SK-N-SH (cell line): ENCODE data around the gene ZMYM2. TPM values are rescaled to one million over a fixed set of nuclear protein-coding genes. Genes with fewer than 3 reads are reported as not detected.

Source experiments
- CTCF ChIA-PET: fragments of 300-600, 350-600 bp; formaldehyde crosslinking; extraction: SDS; loops from one replicate; lab custom pipeline; 2021; lab: Yijun Ruan, JAX
- POLR2A ChIA-PET: fragments of 350-600 bp; sonication (Branson Sonifier 250); formaldehyde crosslinking; extraction: SDS; loops from one replicate; lab custom pipeline; 2020; ENCODE audit warnings: antibody characterized with exemption, inconsistent platforms; lab: Yijun Ruan, JAX
- DNase-seq: peaks from one replicate; pipeline ENCODE4 v3.0.0; 2012
- H2AFZ ChIP-seq: fragments of 200-600 bp; sonication (generic); 2 replicates; pipeline ENCODE4 v1.8.1; 2016; ENCODE audit warnings: antibody characterized with exemption, mild to moderate bottlenecking, low read depth
- H3F3A ChIP-seq: fragments of 200-600 bp; sonication (generic); replicated peaks from 2 replicates; pipeline ENCODE3; 2016; ENCODE audit warnings: antibody characterized with exemption, mild to moderate bottlenecking; ENCODE audit not compliant: insufficient read depth
- H3K27ac ChIP-seq, 2 experiments: fragments of 200-500 bp in 1 of 2; fragments of 200-600 bp in 1 of 2; sonication (Bioruptor generic) in 1 of 2; sonication (generic), shearing (Covaris generic) in 1 of 2; 2 replicates each; pipeline versions ENCODE4 v1.5.1 to v1.6.1; 2014 to 2016; ENCODE audit warnings: low read depth in 2 of 2, inconsistent platforms in 1 of 2, low read length in 1 of 2, mild to moderate bottlenecking in 1 of 2, mixed read lengths in 1 of 2
- H3K27me3 ChIP-seq: fragments of 200-600 bp; sonication (generic), shearing (Covaris generic); 2 replicates; pipeline ENCODE4 v1.6.1; 2016; ENCODE audit warnings: mixed run types; ENCODE audit not compliant: insufficient read depth
- H3K36me3 ChIP-seq, 2 experiments: fragments of 200-500 bp in 1 of 2; fragments of 200-600 bp in 1 of 2; sonication (Bioruptor generic) in 1 of 2; sonication (generic) in 1 of 2; replicated peaks in 1 of 2; 2 replicates each; pipeline versions ENCODE3 to v1.5.1; 2014 to 2016; ENCODE audit warnings: low read length in 1 of 2, mild to moderate bottlenecking in 1 of 2; ENCODE audit not compliant: insufficient read depth in 2 of 2, control insufficient read depth in 1 of 2
- H3K4me1 ChIP-seq, 2 experiments: fragments of 200-500 bp in 1 of 2; fragments of 200-600 bp in 1 of 2; sonication (Bioruptor generic) in 1 of 2; sonication (generic), shearing (Covaris generic) in 1 of 2; 2 replicates each; pipeline versions ENCODE4 v1.5.1 to v1.6.1; 2014 to 2016; ENCODE audit warnings: low read depth in 1 of 2, low read length in 1 of 2, mixed run types in 1 of 2; ENCODE audit not compliant: insufficient read depth in 2 of 2, control insufficient read depth in 1 of 2
- H3K4me2 ChIP-seq: fragments of 200-600 bp; sonication (generic), shearing (Covaris generic); 2 replicates; pipeline ENCODE4 v1.6.1; 2017; ENCODE audit warnings: mixed run types
- H3K4me3 ChIP-seq, 2 experiments: fragments of 200-500 bp in 1 of 2; fragments of 200-600 bp in 1 of 2; sonication (Bioruptor generic) in 1 of 2; sonication (generic), shearing (Covaris generic) in 1 of 2; 2 replicates each; pipeline versions ENCODE4 v1.5.1 to v1.8.1; 2014 to 2016; ENCODE audit warnings: low read depth in 2 of 2, inconsistent platforms in 1 of 2, low read length in 1 of 2, mild to moderate bottlenecking in 1 of 2, mixed read lengths in 1 of 2, moderate library complexity in 1 of 2
- H3K79me2 ChIP-seq: fragments of 200-600 bp; sonication (generic); 2 replicates; pipeline ENCODE4 v1.8.1; 2017; ENCODE audit warnings: mild to moderate bottlenecking; ENCODE audit not compliant: insufficient read depth
- H3K9ac ChIP-seq: fragments of 200-600 bp; sonication (generic); 2 replicates; pipeline ENCODE4 v1.6.1; 2017; ENCODE audit warnings: mixed run types
- H3K9me2 ChIP-seq: fragments of 200-600 bp; sonication (generic); 2 replicates; pipeline ENCODE4 v1.6.1; 2017; ENCODE audit warnings: mixed run types
- H3K9me3 ChIP-seq: fragments of 200-600 bp; sonication (generic); 2 replicates; pipeline ENCODE4 v1.6.1; 2017; ENCODE audit warnings: mixed run types, mild to moderate bottlenecking, moderate library complexity
- H4K20me1 ChIP-seq: fragments of 200-600 bp; sonication (generic); 2 replicates; pipeline ENCODE4 v1.6.1; 2017; ENCODE audit warnings: mild to moderate bottlenecking, mixed run types; ENCODE audit not compliant: insufficient read depth
- CHD2 ChIP-seq: fragments of 150-350 bp; IDR thresholded peaks from 2 replicates; pipeline ENCODE4 v1.6.1; 2018; ENCODE audit warnings: low read length; ENCODE audit not compliant: partially characterized antibody
- CTCF ChIP-seq: fragments of 200-600 bp; sonication (generic); IDR thresholded peaks from 2 replicates; pipeline ENCODE4 v1.6.1; 2017; ENCODE audit warnings: antibody characterized with exemption, mild to moderate bottlenecking, moderate library complexity
- ELF1 ChIP-seq: IDR thresholded peaks from 2 replicates; pipeline ENCODE4 v1.4.0; 2012
- EP300 ChIP-seq, 2 experiments: IDR thresholded peaks; 2 replicates each; pipeline versions ENCODE4 v1.4.0 to v1.6.1; 2012; ENCODE audit warnings: borderline replicate concordance in 1 of 2, low read depth in 1 of 2, low read length in 1 of 2
- FOXJ3 ChIP-seq: sonication (generic); formaldehyde crosslinking; IDR thresholded peaks from 2 replicates; pipeline ENCODE4 v1.5.1; 2020; ENCODE audit warnings: mild to moderate bottlenecking, missing genetic modification reagents
- GABPA ChIP-seq: IDR thresholded peaks from 2 replicates; pipeline ENCODE4 v1.4.0; 2012; ENCODE audit warnings: low read depth, mild to moderate bottlenecking
- GATA2 ChIP-seq: sonication (generic); formaldehyde crosslinking; IDR thresholded peaks from 2 replicates; pipeline ENCODE4 v1.5.0; 2020; ENCODE audit warnings: mild to moderate bottlenecking, missing genetic modification reagents
- IRF3 ChIP-seq: fragments of 150-350 bp; IDR thresholded peaks from 2 replicates; pipeline ENCODE4 v1.6.1; 2016; ENCODE audit warnings: mild to moderate bottlenecking, low read depth, low read length
- JUND ChIP-seq: IDR thresholded peaks from 2 replicates; pipeline ENCODE4 v1.4.0; 2012
- NFIC ChIP-seq: IDR thresholded peaks from 2 replicates; pipeline ENCODE4 v1.4.0; 2012; ENCODE audit warnings: borderline replicate concordance
- RAD21 ChIP-seq: IDR thresholded peaks from 2 replicates; pipeline ENCODE4 v1.6.1; 2012; ENCODE audit warnings: mild to moderate bottlenecking, low read length
- RCOR1 ChIP-seq: fragments of 150-350 bp; IDR thresholded peaks from 2 replicates; pipeline ENCODE4 v1.6.1; 2017; ENCODE audit warnings: antibody characterized with exemption, low read length
- RXRA ChIP-seq: IDR thresholded peaks from 2 replicates; pipeline ENCODE4 v1.4.0; 2012; ENCODE audit warnings: low read depth, mild to moderate bottlenecking, borderline replicate concordance
- SIN3A ChIP-seq: IDR thresholded peaks from 2 replicates; pipeline ENCODE4 v1.6.1; 2012; ENCODE audit warnings: low read depth, mild to moderate bottlenecking, low read length, moderate library complexity, borderline replicate concordance
- SMC3 ChIP-seq: IDR thresholded peaks from 2 replicates; pipeline ENCODE4 v1.6.1; 2012; ENCODE audit warnings: low read depth, low read length, improper control_type of control experiment
- TAF1 ChIP-seq: IDR thresholded peaks from 2 replicates; pipeline ENCODE4 v1.6.1; 2012; ENCODE audit warnings: low read depth, mild to moderate bottlenecking, low read length, moderate library complexity, borderline replicate concordance
- TCF12 ChIP-seq: IDR thresholded peaks from 2 replicates; pipeline ENCODE4 v1.4.0; 2012
- TEAD4 ChIP-seq: IDR thresholded peaks from 2 replicates; pipeline ENCODE4 v1.4.0; 2012; ENCODE audit warnings: mild to moderate bottlenecking, borderline replicate concordance; ENCODE audit not compliant: insufficient read depth
- USF2 ChIP-seq: fragments of 150-350 bp; IDR thresholded peaks from 2 replicates; pipeline ENCODE4 v1.6.1; 2017; ENCODE audit warnings: antibody characterized with exemption, low read length, low read depth, borderline replicate concordance
- YY1 ChIP-seq: IDR thresholded peaks from 2 replicates; pipeline ENCODE4 v1.4.0; 2012; ENCODE audit warnings: low read depth, mild to moderate bottlenecking
- WGBS: methylation state at CpG from one replicate; pipeline ENCODE4 v1.1.6; 2017; ENCODE audit warnings: low lambda C conversion rate; 5-methylcytosine and 5-hydroxymethylcytosine counted together
- polyA plus RNA-seq, 3 experiments: library from polyadenylated mRNA; depleted of rRNA; stranded (reverse); fragments of >200 nt; gene quantifications; 2 replicates each; pipeline ENCODE4 v1.2.3, GENCODE V29; 2012
- TF ChIP-seq, protein P1 (sequence below): IDR thresholded peaks from 2 replicates; pipeline ENCODE4 v1.4.0; 2012; ENCODE audit warnings: low read depth
- TF ChIP-seq, protein P2 (sequence below): IDR thresholded peaks from 2 replicates; pipeline ENCODE4 v1.4.0; 2012; ENCODE audit warnings: low read depth, borderline replicate concordance

Gene ZMYM2
- polyA plus RNA-seq, 1 of the 3 experiments (the other 2 are of a cell fraction) = 11.5 TPM

- TF ChIP-seq IRF3 (no peak), CTCF (no peak), ELF1 (no peak), CHD2 (no peak)
Measured at GRCh38 chr13:20000062-20000552, 41.6 kb downstream of the ZMYM2 start (continued).

- CTCF ChIA-PET = no interaction called here
- Histone ChIP-seq H3K27ac (no peak overlapping the region; a peak in 2 of 4 replicates), H3K9me3 (no peaks in the 10 kb centered on the region), H3K36me3 (peaks cover 45 to 62% of the 10 kb centered on the region in 2 experiments), H2AFZ (no peak overlapping the region), H3F3A (peaks cover 21% of the 10 kb centered on the region), H3K4me1 (peaks cover 0 to 5% of the 10 kb centered on the region in 2 experiments; a peak in 2 of 4 replicates), H3K4me2 (no peak overlapping the region), H3K27me3 (no peaks in the 10 kb centered on the region), H3K4me3 (no peak overlapping the region), H3K9ac (no peak overlapping the region), H3K9me2 (no peaks in the 10 kb centered on the region), H3K79me2 (peaks cover 84% of the 10 kb centered on the region), H4K20me1 (peaks cover 59% of the 10 kb centered on the region)
- POLR2A ChIA-PET = no interaction called here
- TF ChIP-seq RCOR1 (no peak), USF2 (no peak), TEAD4 (no peak), RAD21 (no peak), GATA2 (CRISPR knock-in tag) (no peak), SIN3A (no peak), RXRA (no peak), NFIC (no peak), JUND (no peak), EP300 (IDR thresholded peaks at IDR 0.05; ENCODE audit: borderline replicate concordance in 1 of 2, low read depth in 1 of 2, low read length in 1 of 2) (no peak), FOXJ3 (CRISPR knock-in tag) (no peak), TAF1 (no peak), SMC3 (no peak), YY1 (no peak), GABPA (no peak), TCF12 (no peak)
- TF ChIP-seq, protein P1, sequence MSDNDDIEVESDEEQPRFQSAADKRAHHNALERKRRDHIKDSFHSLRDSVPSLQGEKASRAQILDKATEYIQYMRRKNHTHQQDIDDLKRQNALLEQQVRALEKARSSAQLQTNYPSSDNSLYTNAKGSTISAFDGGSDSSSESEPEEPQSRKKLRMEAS = no peak
- TF ChIP-seq, protein P2, sequence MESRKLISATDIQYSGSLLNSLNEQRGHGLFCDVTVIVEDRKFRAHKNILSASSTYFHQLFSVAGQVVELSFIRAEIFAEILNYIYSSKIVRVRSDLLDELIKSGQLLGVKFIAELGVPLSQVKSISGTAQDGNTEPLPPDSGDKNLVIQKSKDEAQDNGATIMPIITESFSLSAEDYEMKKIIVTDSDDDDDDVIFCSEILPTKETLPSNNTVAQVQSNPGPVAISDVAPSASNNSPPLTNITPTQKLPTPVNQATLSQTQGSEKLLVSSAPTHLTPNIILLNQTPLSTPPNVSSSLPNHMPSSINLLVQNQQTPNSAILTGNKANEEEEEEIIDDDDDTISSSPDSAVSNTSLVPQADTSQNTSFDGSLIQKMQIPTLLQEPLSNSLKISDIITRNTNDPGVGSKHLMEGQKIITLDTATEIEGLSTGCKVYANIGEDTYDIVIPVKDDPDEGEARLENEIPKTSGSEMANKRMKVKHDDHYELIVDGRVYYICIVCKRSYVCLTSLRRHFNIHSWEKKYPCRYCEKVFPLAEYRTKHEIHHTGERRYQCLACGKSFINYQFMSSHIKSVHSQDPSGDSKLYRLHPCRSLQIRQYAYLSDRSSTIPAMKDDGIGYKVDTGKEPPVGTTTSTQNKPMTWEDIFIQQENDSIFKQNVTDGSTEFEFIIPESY = no peak
- no peak for DNase-seq
- 90% methylated on average over 4 of the region's 4 CpGs for WGBS
Measured at GRCh38 chr13:20001366-20002190, 43.1 kb downstream of the ZMYM2 start.
